H1 (cell line): Measurements from ENCODE around the gene LRRTM4. TPM values are rescaled to one million over a fixed set of nuclear protein-coding genes. Genes with fewer than 3 reads are reported as not detected.

Source experiments
- CTCF ChIA-PET: fragments of 300-600 bp; sonication (Branson Sonifier 250); formaldehyde crosslinking; loops from one replicate; lab custom pipeline; 2021; ENCODE audit not compliant: partially characterized antibody; lab: Charles Lee
- POLR2A ChIA-PET: fragments of 300-600 bp; sonication (Branson Sonifier 250); formaldehyde crosslinking; loops from one replicate; lab custom pipeline; 2021; ENCODE audit warnings: inconsistent platforms; ENCODE audit not compliant: partially characterized antibody; lab: Charles Lee
- DNase-seq, 2 experiments: peaks; one replicate each; pipeline versions ENCODE4 v3.0.0 to v3.0.0-alpha.2; 2010 to 2022; ENCODE audit warnings: low spot score in 2 of 2, low read depth in 1 of 2, mixed read lengths in 1 of 2
- FAIRE-seq: peaks from 2 replicates; lab custom pipeline; 2011; peaks lifted over from hg19 to GRCh38; lab: Jason Lieb, UNC
- H2AFZ ChIP-seq: 2 replicates; pipeline ENCODE4 v1.8.1; 2012; ENCODE audit warnings: low read length, inconsistent platforms
- H2AK5ac ChIP-seq: 2 replicates; pipeline ENCODE4 v1.6.1; 2013; ENCODE audit warnings: low read depth, low read length
- H2BK120ac ChIP-seq: replicated peaks from 2 replicates; pipeline ENCODE3; 2013; ENCODE audit warnings: low read depth, low read length, inconsistent platforms
- H2BK12ac ChIP-seq: 2 replicates; pipeline ENCODE4 v1.6.1; 2013; ENCODE audit warnings: low read depth, low read length
- H2BK15ac ChIP-seq: 2 replicates; pipeline ENCODE4 v1.6.1; 2013; ENCODE audit warnings: low read length
- H2BK20ac ChIP-seq: 2 replicates; pipeline ENCODE4 v1.6.1; 2013; ENCODE audit warnings: low read length
- H2BK5ac ChIP-seq: 2 replicates; pipeline ENCODE4 v1.6.1; 2013; ENCODE audit warnings: low read depth, low read length
- H3K14ac ChIP-seq: 2 replicates; pipeline ENCODE4 v1.6.1; 2013; ENCODE audit warnings: inconsistent platforms; ENCODE audit not compliant: insufficient read length
- H3K18ac ChIP-seq: 2 replicates; pipeline ENCODE4 v1.6.1; 2013; ENCODE audit warnings: low read length; ENCODE audit errors: extremely low read depth
- H3K23ac ChIP-seq: 2 replicates; pipeline ENCODE4 v1.6.1; 2013; ENCODE audit warnings: inconsistent platforms; ENCODE audit not compliant: insufficient read length
- H3K23me2 ChIP-seq: 2 replicates; pipeline ENCODE4 v1.6.1; 2013; ENCODE audit warnings: low read depth, low read length
- H3K27ac ChIP-seq: 2 replicates; pipeline ENCODE4 v1.6.1; 2011; ENCODE audit warnings: low read depth, low read length, inconsistent platforms
- H3K27me3 ChIP-seq, 4 experiments: replicated peaks in 1 of 4; 1 replicate in 1 of 4; 2 replicates in 3 of 4; pipeline versions ENCODE4 v1.6.1 to v1.8.1; 2011 to 2013; ENCODE audit warnings: low read length in 3 of 4, mild to moderate bottlenecking in 3 of 4, inconsistent platforms in 2 of 4, mixed read lengths in 2 of 4, moderate library complexity in 1 of 4; ENCODE audit not compliant: control insufficient read depth in 3 of 4, insufficient read depth in 3 of 4; ENCODE audit errors: extremely low read depth in 1 of 4
- H3K36me3 ChIP-seq, 4 experiments: 2 replicates each; pipeline versions ENCODE4 v1.6.1 to v1.8.1; 2011 to 2013; ENCODE audit warnings: mild to moderate bottlenecking in 4 of 4, low read length in 3 of 4, moderate library complexity in 2 of 4, control low read depth in 1 of 4, inconsistent platforms in 1 of 4; ENCODE audit not compliant: insufficient read depth in 4 of 4, control insufficient read depth in 2 of 4
- H3K4ac ChIP-seq: replicated peaks from 2 replicates; pipeline ENCODE3; 2013; ENCODE audit warnings: low read length, low read depth, mixed read lengths, inconsistent platforms; ENCODE audit not compliant: insufficient read length
- H3K4me1 ChIP-seq, 4 experiments: replicated peaks in 1 of 4; 1 replicate in 1 of 4; 2 replicates in 3 of 4; pipeline versions ENCODE4 v1.6.1 to v1.8.1; 2011 to 2013; ENCODE audit warnings: low read length in 3 of 4, inconsistent platforms in 2 of 4, mixed read lengths in 1 of 4; ENCODE audit not compliant: insufficient read depth in 4 of 4, control insufficient read depth in 3 of 4
- H3K4me2 ChIP-seq, 2 experiments: 2 replicates each; pipeline versions ENCODE4 v1.6.1 to v1.8.1; 2011 to 2013; ENCODE audit warnings: low read depth in 2 of 2, low read length in 2 of 2, control low read depth in 1 of 2, inconsistent platforms in 1 of 2, mild to moderate bottlenecking in 1 of 2; ENCODE audit not compliant: insufficient read depth in 1 of 2
- H3K4me3 ChIP-seq, 4 experiments: fragments of 200-600, 300-600 bp in 1 of 4; sonication (generic), shearing (Covaris generic), sonication (Bioruptor Twin) in 1 of 4; 2 replicates each; pipeline versions ENCODE4 v1.5.1 to v1.8.1; 2011 to 2016; ENCODE audit warnings: low read length in 4 of 4, low read depth in 3 of 4, control low read depth in 2 of 4, inconsistent platforms in 2 of 4, mild to moderate bottlenecking in 2 of 4, mixed read lengths in 1 of 4, moderate library complexity in 1 of 4; ENCODE audit not compliant: insufficient read depth in 2 of 4; ENCODE audit errors: extremely low read depth in 1 of 4
- H3K56ac ChIP-seq: replicated peaks from 2 replicates; pipeline ENCODE3; 2013; ENCODE audit warnings: low read depth, mild to moderate bottlenecking, mixed read lengths, low read length, inconsistent platforms; ENCODE audit not compliant: insufficient read length
- H3K79me1 ChIP-seq: 2 replicates; pipeline ENCODE4 v1.6.1; 2013; ENCODE audit warnings: low read depth, low read length, control low read depth
- H3K79me2 ChIP-seq, 2 experiments: 2 replicates each; pipeline versions ENCODE4 v1.6.1 to v1.8.1; 2012 to 2013; ENCODE audit warnings: low read length in 2 of 2, mild to moderate bottlenecking in 2 of 2, inconsistent platforms in 1 of 2; ENCODE audit not compliant: insufficient read depth in 2 of 2, control insufficient read depth in 1 of 2
- H3K9ac ChIP-seq, 4 experiments: replicated peaks in 1 of 4; 1 replicate in 1 of 4; 2 replicates in 3 of 4; pipeline versions ENCODE4 v1.6.1 to v1.8.1; 2011 to 2013; ENCODE audit warnings: low read depth in 3 of 4, low read length in 3 of 4, control low read depth in 2 of 4, mild to moderate bottlenecking in 2 of 4, moderate library complexity in 2 of 4, inconsistent platforms in 1 of 4; ENCODE audit errors: extremely low read depth in 1 of 4
- H3K9me3 ChIP-seq, 2 experiments: 2 replicates each; pipeline versions ENCODE4 v1.6.1 to v1.8.1; 2012 to 2013; ENCODE audit warnings: mild to moderate bottlenecking in 2 of 2, moderate library complexity in 2 of 2, control low read depth in 1 of 2, inconsistent platforms in 1 of 2, low read depth in 1 of 2, low read length in 1 of 2, mixed read lengths in 1 of 2; ENCODE audit not compliant: insufficient read depth in 2 of 2
- H4K20me1 ChIP-seq, 2 experiments: replicated peaks in 1 of 2; 2 replicates each; pipeline versions ENCODE3 to v1.8.1; 2011 to 2013; ENCODE audit warnings: inconsistent platforms in 2 of 2, low read length in 2 of 2, mild to moderate bottlenecking in 1 of 2; ENCODE audit not compliant: insufficient read depth in 2 of 2, control insufficient read depth in 1 of 2
- H4K5ac ChIP-seq: 2 replicates; pipeline ENCODE4 v1.6.1; 2013; ENCODE audit warnings: low read length, low read depth, mixed read lengths, inconsistent platforms; ENCODE audit not compliant: insufficient read length
- H4K8ac ChIP-seq: 2 replicates; pipeline ENCODE4 v1.8.0; 2013; ENCODE audit warnings: mild to moderate bottlenecking, moderate library complexity, low read length, inconsistent platforms; ENCODE audit not compliant: insufficient read depth; ENCODE audit errors: extremely low read depth
- H4K91ac ChIP-seq: replicated peaks from 2 replicates; pipeline ENCODE3; 2013; ENCODE audit warnings: low read length, mixed read lengths, inconsistent platforms; ENCODE audit not compliant: insufficient read length
- CTCF ChIP-seq, 3 experiments: IDR thresholded peaks; 1 replicate in 2 of 3; 2 replicates in 1 of 3; pipeline versions ENCODE4 v1.5.1 to v1.6.1; 2011; ENCODE audit warnings: low read length in 3 of 3, mild to moderate bottlenecking in 3 of 3, inconsistent platforms in 2 of 3, low read depth in 1 of 3, moderate library complexity in 1 of 3; ENCODE audit not compliant: insufficient read depth in 1 of 3; ENCODE audit errors: control extremely low read depth in 1 of 3
- RAD21 ChIP-seq, 2 experiments: IDR thresholded peaks in 1 of 2; conservative IDR thresholded peaks in 1 of 2; 2 replicates each; pipeline ENCODE4 v1.6.1; 2011; ENCODE audit warnings: low read depth in 2 of 2, low read length in 2 of 2, improper control_type of control experiment in 1 of 2, inconsistent platforms in 1 of 2, mild to moderate bottlenecking in 1 of 2, moderate library complexity in 1 of 2
- SAP30 ChIP-seq: fragments of 300-600 bp; sonication (generic); IDR thresholded peaks from 2 replicates; pipeline ENCODE4 v1.7.1; 2012; ENCODE audit warnings: low read length, moderate library complexity, mild to moderate bottlenecking, inconsistent platforms; ENCODE audit not compliant: insufficient read depth, insufficient replicate concordance
- WGBS, 2 experiments: shearing (Covaris generic) in 1 of 2; methylation state at CpG; one replicate each; pipeline versions ENCODE4 v1.1.6 to v1.1.7; 2013 to 2015; ENCODE audit warnings: low lambda C conversion rate in 2 of 2, mixed read lengths in 2 of 2, inconsistent platforms in 1 of 2, low coverage in 1 of 2, missing lambda C conversion rate in 1 of 2; ENCODE audit not compliant: insufficient replicate concordance in 2 of 2, insufficient coverage in 1 of 2, insufficient read length in 1 of 2; ENCODE audit errors: extremely low coverage in 1 of 2, missing lambda C conversion rate in 1 of 2; 5-methylcytosine and 5-hydroxymethylcytosine counted together
- polyA plus RNA-seq, 7 experiments: library from polyadenylated mRNA; depleted of rRNA in 3 of 7; stranded (reverse) in 5 of 7; unstranded in 2 of 7; fragments of >200 nt in 5 of 7; fragments of 200-250 nt in 2 of 7; gene quantifications; 1 replicate in 5 of 7; 2 replicates in 1 of 7; 4 replicates in 1 of 7; pipeline versions ENCODE4 v1.2.1 to v1.2.3, GENCODE V29; 2011 to 2013; ENCODE audit warnings: missing spikeins in 2 of 7, mixed read lengths in 2 of 7
- total RNA-seq: library from RNA; stranded (reverse); fragmentation: NEBNext Ultra II Directional; extraction: Animal tissue kit (Norgen Biotek cat#: 25700); gene quantifications from 2 replicates; pipeline ENCODE4 v1.2.1, GENCODE V29; 2021

Gene LRRTM4
- total and polyA plus RNA-seq, 2 of the 8 experiments (the other 6 are each of a cell fraction or from before 2014, with no cell fraction given), result 3.6 to 9.5 TPM

- no peak overlapping the region for H3K27ac ChIP-seq
- FAIRE-seq (no peak), DNase-seq (no peak)
- WGBS, 2 experiments, result 100% methylated on average over 1 of the region's 1 CpG; no CpG with 5 or more reads in 1 of the 2 experiments
- no peak overlapping the region for H3K18ac ChIP-seq
- no peak overlapping the region for H2AFZ ChIP-seq
- no peak overlapping the region for H4K5ac ChIP-seq
- H3K23ac ChIP-seq, result no peak overlapping the region
- no peak overlapping the region for H3K14ac ChIP-seq
- no peak overlapping the region for H2BK15ac ChIP-seq
- H2BK120ac ChIP-seq, result no peak overlapping the region
- H2BK5ac ChIP-seq, result no peak overlapping the region
- CTCF ChIA-PET, result no interaction called here
- H2BK12ac ChIP-seq, result no peak overlapping the region
- no peaks in the 10 kb centered on the region; the same call in 1 of the 2 replicates for H3K23me2 ChIP-seq
- no peaks in the 10 kb centered on the region for H3K79me1 ChIP-seq
- no peak overlapping the region for H4K91ac ChIP-seq
- no peaks in the 10 kb centered on the region for H3K79me2 ChIP-seq
- H3K27me3 ChIP-seq, result no peaks in the 10 kb centered on the region
- H3K9me3 ChIP-seq, result no peaks in the 10 kb centered on the region
- no peaks in the 10 kb centered on the region for H3K4me1 ChIP-seq
- H3K4ac ChIP-seq, result no peak overlapping the region
- H3K56ac ChIP-seq, result no peak overlapping the region
- TF ChIP-seq RAD21 (IDR thresholded peaks at IDR 0.05 in 1 of 2, conservative IDR thresholded peaks at IDR 0.05 in 1 of 2; ENCODE audit: low read depth in 2 of 2, low read length in 2 of 2) (no peak), SAP30 (no peak), CTCF (IDR thresholded peaks at IDR 0.05; ENCODE audit: control extremely low read depth in 1 of 3, insufficient read depth in 1 of 3, low read depth in 1 of 3, low read length in 3 of 3) (no peak)
- H3K36me3 ChIP-seq, result no peaks in the 10 kb centered on the region
- H4K20me1 ChIP-seq, result no peaks in the 10 kb centered on the region
- no peak overlapping the region for H3K4me2 ChIP-seq
- no peak overlapping the region for H4K8ac ChIP-seq
- POLR2A ChIA-PET, result interaction anchor here (0.6 kb wide), 1 partner anchor 1303 kb away, joined by 3 read pairs; no protein-coding TSS in a partner anchor
- H3K9ac ChIP-seq, result no peak overlapping the region
- H2BK20ac ChIP-seq, result no peak overlapping the region
- H3K4me3 ChIP-seq, result no peak overlapping the region
- H2AK5ac ChIP-seq, result no peak overlapping the region
These were observed 293.8 kb downstream of the LRRTM4 start for GRCh38 chr2:77228391-77228790.
